GM19372 (cell line): ENCODE results near the gene KCND3.

Experiments used
- ATAC-seq: cut with Tn5 transposase; IDR thresholded peaks from one replicate; pipeline ENCODE4 v1.9.1; 2021; ENCODE audit warnings: mild to moderate bottlenecking, low read depth, moderate library complexity; ENCODE audit not compliant: unreplicated experiment

The KCND3 gene

GRCh38 chr1:111887875-111888274, 101.6 kb downstream of the KCND3 start:
- no peak for ATAC-seq

- no peak for ATAC-seq
These were observed 102.1 kb downstream of the KCND3 start for GRCh38 chr1:111887385-111887784.

GRCh38 chr1:111886741-111887140, 102.7 kb downstream of the KCND3 start:
- no peak for ATAC-seq

GRCh38 chr1:111884772-111885443, 104.6 kb downstream of the KCND3 start:
- no peak for ATAC-seq

- no peak for ATAC-seq
These were observed 106.4 kb downstream of the KCND3 start for GRCh38 chr1:111882986-111883560.

- ATAC-seq: no peak
These were observed 106.9 kb downstream of the KCND3 start for GRCh38 chr1:111882559-111882958.

GRCh38 chr1:111880881-111881837, 108.3 kb downstream of the KCND3 start:
- ATAC-seq: no peak

- no peak for ATAC-seq
These were observed 110.4 kb downstream of the KCND3 start for GRCh38 chr1:111879081-111879480.

GRCh38 chr1:111878649-111879048, 110.8 kb downstream of the KCND3 start:
- no peak for ATAC-seq

- ATAC-seq: no peak
These were observed 111.4 kb downstream of the KCND3 start for GRCh38 chr1:111878091-111878490.

- no peak for ATAC-seq
These were observed 112.8 kb downstream of the KCND3 start for GRCh38 chr1:111876631-111877030.

GRCh38 chr1:111875640-111876039, 113.8 kb downstream of the KCND3 start:
- no peak for ATAC-seq

GRCh38 chr1:111873460-111874030, 115.9 kb downstream of the KCND3 start:
- no peak for ATAC-seq

GRCh38 chr1:111870181-111870580, 119.3 kb downstream of the KCND3 start:
- ATAC-seq: no peak

- ATAC-seq: no peak
These were observed 121.5 kb downstream of the KCND3 start for GRCh38 chr1:111867868-111868440.

- ATAC-seq: no peak
These were observed 124.6 kb downstream of the KCND3 start for GRCh38 chr1:111864862-111865261.

GRCh38 chr1:111863401-111863800, 126.1 kb downstream of the KCND3 start:
- no peak for ATAC-seq

GRCh38 chr1:111862599-111862998, 126.9 kb downstream of the KCND3 start:
- no peak for ATAC-seq

- ATAC-seq: no peak
These were observed 127.9 kb downstream of the KCND3 start for GRCh38 chr1:111861523-111861922.

- no peak for ATAC-seq
These were observed 132.2 kb downstream of the KCND3 start for GRCh38 chr1:111857194-111857651.
